Parathyroid adenoma (tissue), 2 donors: ENCODE results near the gene CDK8.
A peak's percentile ranks its signal among the peaks of the same experiment; 100 is the strongest.

Source experiments
- H2AFZ ChIP-seq: fragments of 300-600 bp; sonication (generic); one replicate; pipeline ENCODE4 v1.7.0; 2017; ENCODE audit warnings: antibody characterized with exemption, mild to moderate bottlenecking
- H3K27ac ChIP-seq: fragments of 300-600 bp; sonication (generic); one replicate; pipeline ENCODE4 v1.7.0; 2017
- H3K27me3 ChIP-seq: fragments of 300-600 bp; sonication (generic); one replicate; pipeline ENCODE4 v1.7.0; 2017; ENCODE audit warnings: low read length; ENCODE audit not compliant: control insufficient read depth, insufficient read depth
- H3K36me3 ChIP-seq: fragments of 300-600 bp; sonication (generic); one replicate; pipeline ENCODE4 v1.7.0; 2017; ENCODE audit warnings: low read length; ENCODE audit not compliant: control insufficient read depth, insufficient read depth
- H3K4me1 ChIP-seq: fragments of 300-600 bp; sonication (generic); one replicate; pipeline ENCODE4 v1.7.0; 2017; ENCODE audit warnings: control low read depth
- H3K4me2 ChIP-seq: fragments of 300-600 bp; sonication (generic); one replicate; pipeline ENCODE4 v1.7.0; 2017; ENCODE audit warnings: low read length
- H3K4me3 ChIP-seq: fragments of 300-600 bp; sonication (generic); one replicate; pipeline ENCODE4 v1.7.0; 2017; ENCODE audit warnings: low read depth, low read length
- H3K79me2 ChIP-seq: fragments of 300-600 bp; sonication (generic); one replicate; pipeline ENCODE4 v1.7.0; 2017; ENCODE audit warnings: control low read depth
- H3K9ac ChIP-seq: fragments of 300-600 bp; sonication (generic); one replicate; pipeline ENCODE4 v1.7.0; 2017; ENCODE audit warnings: mild to moderate bottlenecking
- H3K9me3 ChIP-seq: fragments of 300-600 bp; sonication (generic); one replicate; pipeline ENCODE4 v1.7.0; 2017; ENCODE audit warnings: low read length; ENCODE audit not compliant: control insufficient read depth
- TF ChIP-seq, protein P1 (sequence below): fragments of 300-600 bp; sonication (generic); IDR thresholded peaks from one replicate; pipeline ENCODE4 v1.7.0; 2017; ENCODE audit warnings: antibody characterized with exemption, mild to moderate bottlenecking
- donor health status: primary hyperparathyroidism.

CDK8 gene

GRCh38 chr13:26370553-26370952, 116.6 kb downstream of the CDK8 start:
- H3K79me2 ChIP-seq: no peaks in the 10 kb centered on the region
- H3K4me1 ChIP-seq: no peaks in the 10 kb centered on the region
- no peak overlapping the region for H3K27ac ChIP-seq
- H3K4me2 ChIP-seq: no peak overlapping the region
- TF ChIP-seq, protein P1, sequence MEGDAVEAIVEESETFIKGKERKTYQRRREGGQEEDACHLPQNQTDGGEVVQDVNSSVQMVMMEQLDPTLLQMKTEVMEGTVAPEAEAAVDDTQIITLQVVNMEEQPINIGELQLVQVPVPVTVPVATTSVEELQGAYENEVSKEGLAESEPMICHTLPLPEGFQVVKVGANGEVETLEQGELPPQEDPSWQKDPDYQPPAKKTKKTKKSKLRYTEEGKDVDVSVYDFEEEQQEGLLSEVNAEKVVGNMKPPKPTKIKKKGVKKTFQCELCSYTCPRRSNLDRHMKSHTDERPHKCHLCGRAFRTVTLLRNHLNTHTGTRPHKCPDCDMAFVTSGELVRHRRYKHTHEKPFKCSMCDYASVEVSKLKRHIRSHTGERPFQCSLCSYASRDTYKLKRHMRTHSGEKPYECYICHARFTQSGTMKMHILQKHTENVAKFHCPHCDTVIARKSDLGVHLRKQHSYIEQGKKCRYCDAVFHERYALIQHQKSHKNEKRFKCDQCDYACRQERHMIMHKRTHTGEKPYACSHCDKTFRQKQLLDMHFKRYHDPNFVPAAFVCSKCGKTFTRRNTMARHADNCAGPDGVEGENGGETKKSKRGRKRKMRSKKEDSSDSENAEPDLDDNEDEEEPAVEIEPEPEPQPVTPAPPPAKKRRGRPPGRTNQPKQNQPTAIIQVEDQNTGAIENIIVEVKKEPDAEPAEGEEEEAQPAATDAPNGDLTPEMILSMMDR: no peak
- H2AFZ ChIP-seq: no peak overlapping the region
- no peak overlapping the region for H3K9ac ChIP-seq
- no peaks in the 10 kb centered on the region for H3K9me3 ChIP-seq
- H3K36me3 ChIP-seq: no peaks in the 10 kb centered on the region
- no peaks in the 10 kb centered on the region for H3K27me3 ChIP-seq
- no peak overlapping the region for H3K4me3 ChIP-seq

DNA sequence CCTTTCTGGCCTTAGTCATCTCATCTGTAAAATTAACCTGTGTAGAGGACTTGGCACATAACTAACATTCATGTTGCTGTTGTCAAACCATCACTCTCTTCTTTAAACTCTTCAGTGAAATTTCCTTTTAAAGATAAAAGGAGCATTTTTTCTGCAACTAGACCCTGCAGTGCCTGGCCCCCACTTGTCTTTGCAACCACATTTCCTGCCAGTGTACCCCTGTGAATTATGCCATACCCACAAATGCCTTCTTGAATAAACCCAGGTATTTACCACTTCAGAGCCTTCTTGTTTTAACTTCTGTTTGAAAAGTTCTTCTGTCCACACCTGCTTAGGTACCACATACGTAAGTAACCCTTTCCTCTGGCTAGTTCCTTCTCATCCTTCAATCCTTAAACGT, 118.8 kb downstream of the CDK8 start:
- Histone ChIP-seq H3K27me3 (no peaks in the 10 kb centered on the region), H3K79me2 (no peaks in the 10 kb centered on the region), H3K27ac (no peak overlapping the region), H2AFZ (no peak overlapping the region), H3K9me3 (no peaks in the 10 kb centered on the region), H3K4me2 (no peak overlapping the region), H3K9ac (no peak overlapping the region), H3K36me3 (no peaks in the 10 kb centered on the region), H3K4me3 (no peak overlapping the region), H3K4me1 (no peaks in the 10 kb centered on the region)
- TF ChIP-seq, protein P1: no peak

- Histone ChIP-seq H3K9ac (no peak overlapping the region), H3K79me2 (no peaks in the 10 kb centered on the region), H3K4me2 (no peak overlapping the region), H3K9me3 (no peaks in the 10 kb centered on the region), H3K4me1 (no peaks in the 10 kb centered on the region), H3K36me3 (no peaks in the 10 kb centered on the region), H2AFZ (no peak overlapping the region), H3K27ac (no peak overlapping the region), H3K4me3 (no peak overlapping the region), H3K27me3 (no peaks in the 10 kb centered on the region)
- TF ChIP-seq, protein P1: no peak
Measured at GRCh38 chr13:26376430-26376829, 122.5 kb downstream of the CDK8 start.

DNA sequence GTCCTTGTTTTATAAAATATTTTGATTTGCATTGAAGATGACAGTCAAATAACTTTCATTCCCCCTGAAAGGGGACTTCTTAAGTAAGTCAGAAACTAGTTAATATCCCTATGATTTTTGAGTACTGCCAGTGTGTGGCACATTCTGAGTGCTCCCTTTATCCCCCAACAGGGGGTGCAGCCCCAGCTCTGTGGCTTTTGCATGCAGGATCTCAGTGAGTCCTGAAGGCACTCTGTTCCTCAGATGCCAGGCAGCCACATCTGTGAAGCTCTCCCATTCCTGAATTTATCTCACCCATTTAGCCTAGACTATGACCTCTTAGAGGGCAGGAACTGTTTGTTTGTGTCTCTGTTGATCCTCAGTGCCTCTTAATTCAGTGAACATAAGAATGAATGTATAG, 123.1 kb downstream of the CDK8 start:
- Histone ChIP-seq H3K36me3 (no peaks in the 10 kb centered on the region), H3K9ac (no peak overlapping the region), H3K27ac (no peak overlapping the region), H3K27me3 (no peaks in the 10 kb centered on the region), H3K4me1 (no peaks in the 10 kb centered on the region), H2AFZ (no peak overlapping the region), H3K9me3 (no peaks in the 10 kb centered on the region), H3K4me3 (no peak overlapping the region), H3K79me2 (no peaks in the 10 kb centered on the region), H3K4me2 (no peak overlapping the region)
- TF ChIP-seq, protein P1: peak; percentile 8

GRCh38 chr13:26378116-26378515, 124.2 kb downstream of the CDK8 start:
- no peak overlapping the region for H2AFZ ChIP-seq
- TF ChIP-seq, protein P1: no peak
- no peaks in the 10 kb centered on the region for H3K9me3 ChIP-seq
- H3K36me3 ChIP-seq: no peaks in the 10 kb centered on the region
- no peaks in the 10 kb centered on the region for H3K79me2 ChIP-seq
- no peaks in the 10 kb centered on the region for H3K27me3 ChIP-seq
- no peak overlapping the region for H3K9ac ChIP-seq
- no peaks in the 10 kb centered on the region for H3K4me1 ChIP-seq
- H3K27ac ChIP-seq: no peak overlapping the region
- H3K4me2 ChIP-seq: no peak overlapping the region
- H3K4me3 ChIP-seq: no peak overlapping the region
